CD4-positive, alpha-beta T cell (primary cell): Measurements from ENCODE around the gene MINPP1. TPM values are rescaled to one million over a fixed set of nuclear protein-coding genes. Genes with fewer than 3 reads are reported as not detected.

Experiments
- ATAC-seq: fragments of 200-7000 bp; cut with Tn5 transposase; one replicate; pipeline ENCODE4 v1.10.0; 2022; ENCODE audit warnings: mild to moderate bottlenecking; ENCODE audit not compliant: poor library complexity
- CTCF ChIA-PET: fragments of 350-600 bp; sonication (Branson Sonifier 250); formaldehyde crosslinking; loops from one replicate; lab custom pipeline; 2021; ENCODE audit warnings: antibody characterized with exemption, inconsistent platforms; lab: Charles Lee
- POLR2A ChIA-PET: fragments of 350-600 bp; sonication (Branson Sonifier 250); formaldehyde crosslinking; loops from one replicate; lab custom pipeline; 2021; ENCODE audit warnings: antibody characterized with exemption, inconsistent platforms; lab: Charles Lee
- DNase-seq, 14 experiments: peaks; one replicate each; pipeline ENCODE4 v3.0.0-alpha.2; 2013 to 2020; ENCODE audit warnings: mixed read lengths in 2 of 14
- H3K27ac ChIP-seq, 2 donors: one replicate each; pipeline versions ENCODE4 v1.5.1 to v1.7.0; 2013; ENCODE audit warnings: low read length in 2 of 2, low read depth in 1 of 2, mild to moderate bottlenecking in 1 of 2
- H3K27me3 ChIP-seq, 2 experiments: 1 replicate in 1 of 2; 2 replicates in 1 of 2; pipeline versions ENCODE4 v1.6.1 to v1.7.0; 2013; ENCODE audit warnings: low read length in 2 of 2, control low read depth in 1 of 2, mild to moderate bottlenecking in 1 of 2, moderate library complexity in 1 of 2; ENCODE audit not compliant: insufficient read depth in 2 of 2, control insufficient read depth in 1 of 2
- H3K36me3 ChIP-seq: one replicate; pipeline ENCODE4 v1.6.1; 2013; ENCODE audit warnings: low read length, control low read depth; ENCODE audit not compliant: insufficient read depth
- H3K4me1 ChIP-seq: one replicate; pipeline ENCODE4 v1.6.1; 2013; ENCODE audit warnings: low read length, control low read depth; ENCODE audit not compliant: insufficient read depth
- H3K4me3 ChIP-seq: one replicate; pipeline ENCODE4 v1.5.1; 2013; ENCODE audit warnings: mild to moderate bottlenecking, low read length, moderate library complexity
- H3K9me3 ChIP-seq, 2 experiments: 1 replicate in 1 of 2; 2 replicates in 1 of 2; pipeline versions ENCODE4 v1.6.1 to v1.7.0; 2013; ENCODE audit warnings: low read length in 2 of 2, mild to moderate bottlenecking in 2 of 2, control low read depth in 1 of 2, moderate library complexity in 1 of 2; ENCODE audit not compliant: control insufficient read depth in 1 of 2, insufficient read depth in 1 of 2
- H3K27ac Mint-ChIP-seq: one replicate; pipeline ENCODE4 v1.8.0; 2020; ENCODE audit warnings: mixed read lengths
- H3K27me3 Mint-ChIP-seq: one replicate; pipeline ENCODE4 v1.8.0; 2021; ENCODE audit warnings: mixed read lengths
- H3K36me3 Mint-ChIP-seq: one replicate; pipeline ENCODE4 v1.8.0; 2021; ENCODE audit warnings: low read depth, mixed read lengths
- H3K4me1 Mint-ChIP-seq: one replicate; pipeline ENCODE4 v1.8.0; 2021; ENCODE audit warnings: low read depth, mixed read lengths
- H3K4me3 Mint-ChIP-seq: one replicate; pipeline ENCODE4 v1.8.0; 2020; ENCODE audit warnings: mild to moderate bottlenecking, mixed read lengths
- H3K9me3 Mint-ChIP-seq: one replicate; pipeline ENCODE4 v1.8.0; 2020; ENCODE audit warnings: mixed read lengths
- CTCF ChIP-seq: fragments of 200-600 bp; IDR thresholded peaks from one replicate; pipeline ENCODE4 v1.8.0; 2022; ENCODE audit warnings: antibody characterized with exemption, mild to moderate bottlenecking
- intact Hi-C, 2 experiments: fragments of 100-400 bp; cut with DNase I in 1 of 2; cut with micrococcal nuclease in 1 of 2; formaldehyde crosslinking; loops; one replicate each; pipeline versions ENCODE4 v1.15.1 to v1.9.0; 2023 to 2025; cut with DNase I, micrococcal nuclease
- total RNA-seq, 174 experiments: library from RNA in 2 of 174; stranded (reverse) in 2 of 174; gene quantifications; one replicate each; pipeline ENCODE4 v1.2.3 and lab custom pipeline; 2021 to 2026

MINPP1 gene
- total RNA-seq, 2 experiments from 2014 or later, result 0.50 to 0.69 TPM

DNA sequence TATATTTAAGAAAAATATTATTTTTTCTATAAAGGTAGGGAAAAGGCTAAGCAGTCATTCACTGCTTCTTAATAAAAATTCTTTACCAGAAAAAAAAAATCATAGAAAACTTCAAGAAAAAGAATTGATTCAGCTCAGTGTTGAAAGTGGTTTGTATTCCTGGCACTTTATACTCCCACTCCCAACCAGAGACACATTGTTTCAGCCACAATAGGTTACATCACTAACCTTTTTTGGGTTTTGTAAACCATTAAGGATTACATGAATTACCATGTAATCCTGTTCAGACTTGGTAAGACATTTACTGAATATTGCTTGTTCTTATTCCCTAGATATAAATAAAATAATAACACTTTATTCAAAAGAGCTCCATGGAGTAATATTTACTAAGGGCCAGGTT is 46.6 kb downstream of the MINPP1 start:
- no peaks in the 10 kb centered on the region for H3K27me3 ChIP-seq
- ChIA-PET CTCF (no interaction called here), POLR2A (no interaction called here)
- Mint-ChIP-seq H3K27ac (no peak overlapping the region), H3K9me3 (no peaks in the 10 kb centered on the region), H3K4me1 (peaks cover 6% of the 10 kb centered on the region), H3K27me3 (no peaks in the 10 kb centered on the region), H3K4me3 (no peak overlapping the region), H3K36me3 (peaks cover 45% of the 10 kb centered on the region)
- peaks cover 4% of the 10 kb centered on the region for H3K4me1 ChIP-seq
- no peaks in the 10 kb centered on the region for H3K9me3 ChIP-seq
- no peak for TF ChIP-seq CTCF
- ATAC-seq (no peak), DNase-seq (no peak)
- peaks cover 13% of the 10 kb centered on the region for H3K36me3 ChIP-seq
- intact Hi-C loops, result no loop called here
- H3K4me3 ChIP-seq, result no peak overlapping the region
- no peak overlapping the region for H3K27ac ChIP-seq

DNA sequence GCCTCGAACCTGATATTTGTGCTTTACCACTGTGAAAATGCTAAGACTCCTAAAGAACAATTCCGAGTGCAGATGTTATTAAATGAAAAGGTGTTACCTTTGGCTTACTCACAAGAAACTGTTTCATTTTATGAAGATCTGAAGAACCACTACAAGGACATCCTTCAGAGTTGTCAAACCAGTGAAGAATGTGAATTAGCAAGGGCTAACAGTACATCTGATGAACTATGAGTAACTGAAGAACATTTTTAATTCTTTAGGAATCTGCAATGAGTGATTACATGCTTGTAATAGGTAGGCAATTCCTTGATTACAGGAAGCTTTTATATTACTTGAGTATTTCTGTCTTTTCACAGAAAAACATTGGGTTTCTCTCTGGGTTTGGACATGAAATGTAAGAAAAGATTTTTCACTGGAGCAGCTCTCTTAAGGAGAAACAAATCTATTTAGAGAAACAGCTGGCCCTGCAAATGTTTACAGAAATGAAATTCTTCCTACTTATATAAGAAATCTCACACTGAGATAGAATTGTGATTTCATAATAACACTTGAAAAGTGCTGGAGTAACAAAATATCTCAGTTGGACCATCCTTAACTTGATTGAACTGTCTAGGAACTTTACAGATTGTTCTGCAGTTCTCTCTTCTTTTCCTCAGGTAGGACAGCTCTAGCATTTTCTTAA is 47.7 kb downstream of the MINPP1 start:
- Histone ChIP-seq H3K4me1 (no peaks in the 10 kb centered on the region), H3K27me3 (no peaks in the 10 kb centered on the region), H3K27ac (no peak overlapping the region), H3K4me3 (no peak overlapping the region), H3K9me3 (no peaks in the 10 kb centered on the region), H3K36me3 (peaks cover 13% of the 10 kb centered on the region)
- ChIA-PET CTCF (no interaction called here), POLR2A (no interaction called here)
- intact Hi-C loops, result no loop called here
- no peak overlapping the region for H3K27ac Mint-ChIP-seq
- no peak for TF ChIP-seq CTCF
- peaks cover 6% of the 10 kb centered on the region for H3K4me1 Mint-ChIP-seq
- no peak overlapping the region for H3K4me3 Mint-ChIP-seq
- H3K27me3 Mint-ChIP-seq, result no peaks in the 10 kb centered on the region
- peaks cover 38% of the 10 kb centered on the region for H3K36me3 Mint-ChIP-seq
- DNase-seq (no peak), ATAC-seq (no peak)
- H3K9me3 Mint-ChIP-seq, result no peaks in the 10 kb centered on the region

GRCh38 chr10:87557409-87557808 is 52.7 kb downstream of the MINPP1 start:
- ChIA-PET CTCF (no interaction called here), POLR2A (no interaction called here)
- Histone ChIP-seq H3K27ac (no peak overlapping the region), H3K27me3 (no peaks in the 10 kb centered on the region), H3K4me1 (no peaks in the 10 kb centered on the region), H3K4me3 (no peak overlapping the region), H3K36me3 (peaks cover 8% of the 10 kb centered on the region), H3K9me3 (peaks cover 0 to 1% of the 10 kb centered on the region in 2 experiments)
- Mint-ChIP-seq H3K27me3 (no peaks in the 10 kb centered on the region), H3K27ac (no peak overlapping the region), H3K9me3 (no peaks in the 10 kb centered on the region), H3K4me3 (no peak overlapping the region), H3K4me1 (no peaks in the 10 kb centered on the region), H3K36me3 (peaks cover 18% of the 10 kb centered on the region)
- DNase-seq (no peak), ATAC-seq (no peak)
- intact Hi-C loops, result no loop called here
- TF ChIP-seq CTCF, result no peak
